Measurements from ENCODE around the gene RNF207.
A peak's percentile ranks its signal among the peaks of the same experiment; 100 is the strongest.

RNF207 gene

GRCh38 chr1:6175411-6175828 is 30.5 kb upstream of the RNF207 start:
- no peak for DNase-seq

GRCh38 chr1:6176779-6177178 is 29.1 kb upstream of the RNF207 start:
- DNase-seq = no peak

GRCh38 chr1:6177681-6178380 is 28.1 kb upstream of the RNF207 start:
- DNase-seq = no peak

- peak; percentile 15 for DNase-seq
Observed at GRCh38 chr1:6178751-6179563, 27.0 kb upstream of the RNF207 start.

GRCh38 chr1:6179564-6180175 is 26.2 kb upstream of the RNF207 start:
- peak; percentile 15 for DNase-seq

GRCh38 chr1:6180268-6180706 is 25.6 kb upstream of the RNF207 start, which contains the start of gene CHD5:
TSS of gene CHD5 (minus strand) at chr1:6180321. CDS start at chr1:6180023, 298 bp downstream.
- DNase-seq = peak; percentile 32

GRCh38 chr1:6180707-6181311 is 25.1 kb upstream of the RNF207 start:
- no peak for DNase-seq

GRCh38 chr1:6181347-6181770 is 24.6 kb upstream of the RNF207 start:
- DNase-seq = no peak

- DNase-seq = no peak
Observed at GRCh38 chr1:6183520-6183989, 22.4 kb upstream of the RNF207 start.

GRCh38 chr1:6184083-6184783 is 21.7 kb upstream of the RNF207 start:
- DNase-seq = no peak

GRCh38 chr1:6185151-6185550 is 20.8 kb upstream of the RNF207 start:
- DNase-seq = no peak

- peak; percentile 7 for DNase-seq
Observed at GRCh38 chr1:6185635-6186382, 20.1 kb upstream of the RNF207 start.

GRCh38 chr1:6188466-6188865 is 17.5 kb upstream of the RNF207 start:
- DNase-seq = no peak

- DNase-seq = no peak
Observed at GRCh38 chr1:6191968-6192367, 14.0 kb upstream of the RNF207 start.

- no peak for DNase-seq
Observed at GRCh38 chr1:6197746-6198427, 8.0 kb upstream of the RNF207 start.

- DNase-seq = no peak
Observed at GRCh38 chr1:6198646-6199297, 7.1 kb upstream of the RNF207 start.

GRCh38 chr1:6199298-6200187 is 6.4 kb upstream of the RNF207 start, which contains the start of gene RPL22:
TSS of gene RPL22 (minus strand) at chr1:6199595. CDS start at chr1:6199573, 22 bp downstream.
- peak; percentile 97 for DNase-seq

- DNase-seq = no peak
Observed at GRCh38 chr1:6200188-6200809, 5.6 kb upstream of the RNF207 start.

- DNase-seq = no peak
Observed at GRCh38 chr1:6202256-6202655, 3.7 kb upstream of the RNF207 start.

Data from NCI-H146 (cell line).